Measurements from ENCODE around the gene TMED7.

DNA sequence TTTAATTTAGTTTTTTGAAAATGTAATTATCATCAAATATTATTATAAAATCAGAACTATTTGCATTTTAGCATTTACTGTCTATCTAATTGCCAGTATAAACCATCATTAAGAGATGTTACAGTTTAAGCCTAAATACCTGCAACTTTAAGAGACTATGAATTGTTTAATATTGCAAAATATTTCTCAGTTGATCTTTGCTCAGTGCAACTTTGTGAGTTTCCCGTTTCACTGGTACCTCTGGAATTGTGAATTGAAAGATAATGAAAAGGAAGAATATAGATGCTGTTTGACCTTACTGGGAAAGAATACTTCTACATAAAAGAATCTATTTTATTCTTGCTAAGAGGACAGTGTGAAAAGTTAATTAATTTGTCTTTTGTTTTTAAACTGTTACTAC, 30.2 kb upstream of the TMED7 start:
- TF ChIP-seq, protein P1, sequence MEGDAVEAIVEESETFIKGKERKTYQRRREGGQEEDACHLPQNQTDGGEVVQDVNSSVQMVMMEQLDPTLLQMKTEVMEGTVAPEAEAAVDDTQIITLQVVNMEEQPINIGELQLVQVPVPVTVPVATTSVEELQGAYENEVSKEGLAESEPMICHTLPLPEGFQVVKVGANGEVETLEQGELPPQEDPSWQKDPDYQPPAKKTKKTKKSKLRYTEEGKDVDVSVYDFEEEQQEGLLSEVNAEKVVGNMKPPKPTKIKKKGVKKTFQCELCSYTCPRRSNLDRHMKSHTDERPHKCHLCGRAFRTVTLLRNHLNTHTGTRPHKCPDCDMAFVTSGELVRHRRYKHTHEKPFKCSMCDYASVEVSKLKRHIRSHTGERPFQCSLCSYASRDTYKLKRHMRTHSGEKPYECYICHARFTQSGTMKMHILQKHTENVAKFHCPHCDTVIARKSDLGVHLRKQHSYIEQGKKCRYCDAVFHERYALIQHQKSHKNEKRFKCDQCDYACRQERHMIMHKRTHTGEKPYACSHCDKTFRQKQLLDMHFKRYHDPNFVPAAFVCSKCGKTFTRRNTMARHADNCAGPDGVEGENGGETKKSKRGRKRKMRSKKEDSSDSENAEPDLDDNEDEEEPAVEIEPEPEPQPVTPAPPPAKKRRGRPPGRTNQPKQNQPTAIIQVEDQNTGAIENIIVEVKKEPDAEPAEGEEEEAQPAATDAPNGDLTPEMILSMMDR (IDR thresholded peaks at IDR 0.05) = no peak
- no peak for TF ChIP-seq POLR2A (IDR thresholded peaks at IDR 0.05)
